ENCODE results near the gene ZBP1. TPM values are rescaled to one million over a fixed set of nuclear protein-coding genes. Genes with fewer than 3 reads are reported as not detected.

The ZBP1 gene
- total and polyA plus RNA-seq, 5 donors from 2014 or later, result 12.4 to 67.0 (median 24.8) TPM

GRCh38 chr20:57664924-57665588, 44.8 kb upstream of the ZBP1 start:
- Histone ChIP-seq H3K4me1 (ENCODE audit: control insufficient read depth, insufficient read depth, low read length, poor library complexity, severe bottlenecking) (no peaks in the 10 kb centered on the region), H3K9me3 (ENCODE audit: control insufficient read depth in 2 of 2, low read length in 2 of 2) (no peaks in the 10 kb centered on the region), H3K27ac (ENCODE audit: insufficient read depth, low read length, poor library complexity, severe bottlenecking) (no peak overlapping the region), H3K36me3 (ENCODE audit: control insufficient read depth, insufficient read depth, low read length) (no peaks in the 10 kb centered on the region), H3K27me3 (ENCODE audit: control insufficient read depth, insufficient read depth, low read length) (no peaks in the 10 kb centered on the region), H3K4me3 (ENCODE audit: low read depth, low read length) (no peak overlapping the region)
- DNase-seq (no peak), ATAC-seq (ENCODE audit: low read depth in 2 of 2) (no peak)
- peaks cover 0 to 5% (median under 1%) of the 10 kb centered on the region in 4 donors for H3K4me1 Mint-ChIP-seq
- no peaks in the 10 kb centered on the region for H3K27me3 Mint-ChIP-seq
- H3K4me3 Mint-ChIP-seq, result no peak overlapping the region
- H3K9me3 Mint-ChIP-seq, result peaks cover 0 to 1% (median 0%) of the 10 kb centered on the region in 7 donors
- peak overlapping the region in 1 of 3 donors; percentile 5 for H3K27ac Mint-ChIP-seq
- no peaks in the 10 kb centered on the region for H3K36me3 Mint-ChIP-seq

- Mint-ChIP-seq H3K27ac (no peak overlapping the region), H3K4me1 (peaks cover 0 to 5% (median 2%) of the 10 kb centered on the region in 4 donors), H3K4me3 (no peak overlapping the region), H3K36me3 (no peaks in the 10 kb centered on the region), H3K9me3 (peaks cover 0 to 1% (median 0%) of the 10 kb centered on the region in 7 donors), H3K27me3 (no peaks in the 10 kb centered on the region)
- ATAC-seq (ENCODE audit: low read depth in 2 of 2) (no peak), DNase-seq (no peak)
- no peaks in the 10 kb centered on the region for H3K36me3 ChIP-seq (ENCODE audit: control insufficient read depth, insufficient read depth, low read length)
- H3K9me3 ChIP-seq (ENCODE audit: control insufficient read depth in 2 of 2, low read length in 2 of 2), result no peaks in the 10 kb centered on the region
- no peaks in the 10 kb centered on the region for H3K4me1 ChIP-seq (ENCODE audit: control insufficient read depth, insufficient read depth, low read length, poor library complexity, severe bottlenecking)
- H3K27me3 ChIP-seq (ENCODE audit: control insufficient read depth, insufficient read depth, low read length), result no peaks in the 10 kb centered on the region
- no peak overlapping the region for H3K4me3 ChIP-seq (ENCODE audit: low read depth, low read length)
- no peak overlapping the region for H3K27ac ChIP-seq (ENCODE audit: insufficient read depth, low read length, poor library complexity, severe bottlenecking)
Measured at GRCh38 chr20:57664476-57664875, 44.2 kb upstream of the ZBP1 start.

GRCh38 chr20:57663681-57664451, 43.6 kb upstream of the ZBP1 start:
- H3K9me3 Mint-ChIP-seq, result peaks cover 0 to 1% (median 0%) of the 10 kb centered on the region in 7 donors
- H3K36me3 ChIP-seq (ENCODE audit: control insufficient read depth, insufficient read depth, low read length), result no peaks in the 10 kb centered on the region
- no peak overlapping the region for H3K4me3 Mint-ChIP-seq
- DNase-seq, result no peak
- no peak overlapping the region for H3K4me3 ChIP-seq (ENCODE audit: low read depth, low read length)
- H3K27ac Mint-ChIP-seq, result no peak overlapping the region
- no peak overlapping the region for H3K27ac ChIP-seq (ENCODE audit: insufficient read depth, low read length, poor library complexity, severe bottlenecking)
- H3K4me1 ChIP-seq (ENCODE audit: control insufficient read depth, insufficient read depth, low read length, poor library complexity, severe bottlenecking), result no peaks in the 10 kb centered on the region
- ATAC-seq (ENCODE audit: low read depth in 2 of 2), result no peak
- H3K27me3 Mint-ChIP-seq, result no peaks in the 10 kb centered on the region
- H3K27me3 ChIP-seq (ENCODE audit: control insufficient read depth, insufficient read depth, low read length), result no peaks in the 10 kb centered on the region
- peaks cover 0 to 8% (median 2%) of the 10 kb centered on the region in 4 donors for H3K4me1 Mint-ChIP-seq
- H3K36me3 Mint-ChIP-seq, result no peaks in the 10 kb centered on the region
- no peaks in the 10 kb centered on the region for H3K9me3 ChIP-seq (ENCODE audit: control insufficient read depth in 2 of 2, low read length in 2 of 2)

- Histone ChIP-seq H3K36me3 (ENCODE audit: control insufficient read depth, insufficient read depth, low read length) (no peaks in the 10 kb centered on the region), H3K27ac (ENCODE audit: insufficient read depth, low read length, poor library complexity, severe bottlenecking) (no peak overlapping the region), H3K9me3 (ENCODE audit: control insufficient read depth in 2 of 2, low read length in 2 of 2) (no peaks in the 10 kb centered on the region), H3K27me3 (ENCODE audit: control insufficient read depth, insufficient read depth, low read length) (no peaks in the 10 kb centered on the region), H3K4me1 (ENCODE audit: control insufficient read depth, insufficient read depth, low read length, poor library complexity, severe bottlenecking) (peaks cover 4% of the 10 kb centered on the region), H3K4me3 (ENCODE audit: low read depth, low read length) (no peak overlapping the region)
- no peak overlapping the region for H3K4me3 Mint-ChIP-seq
- no peak for DNase-seq
- peaks cover 0 to 14% (median 5%) of the 10 kb centered on the region in 4 donors for H3K4me1 Mint-ChIP-seq
- no peaks in the 10 kb centered on the region for H3K36me3 Mint-ChIP-seq
- H3K9me3 Mint-ChIP-seq, result peaks cover 0 to 1% (median 0%) of the 10 kb centered on the region in 7 donors
- no peaks in the 10 kb centered on the region for H3K27me3 Mint-ChIP-seq
- ATAC-seq (ENCODE audit: low read depth in 2 of 2), result no peak
- H3K27ac Mint-ChIP-seq, result no peak overlapping the region
Measured at GRCh38 chr20:57663241-57663640, 43.0 kb upstream of the ZBP1 start.

- Histone ChIP-seq H3K27ac (ENCODE audit: insufficient read depth, low read length, poor library complexity, severe bottlenecking) (no peak overlapping the region), H3K4me3 (ENCODE audit: low read depth, low read length) (no peak overlapping the region), H3K27me3 (ENCODE audit: control insufficient read depth, insufficient read depth, low read length) (no peaks in the 10 kb centered on the region), H3K4me1 (ENCODE audit: control insufficient read depth, insufficient read depth, low read length, poor library complexity, severe bottlenecking) (peaks cover 10% of the 10 kb centered on the region), H3K36me3 (ENCODE audit: control insufficient read depth, insufficient read depth, low read length) (no peaks in the 10 kb centered on the region), H3K9me3 (ENCODE audit: control insufficient read depth in 2 of 2, low read length in 2 of 2) (no peaks in the 10 kb centered on the region)
- peaks cover 0 to 20% (median 10%) of the 10 kb centered on the region in 4 donors for H3K4me1 Mint-ChIP-seq
- peaks cover 3% of the 10 kb centered on the region for H3K36me3 Mint-ChIP-seq
- DNase-seq, result no peak
- H3K9me3 Mint-ChIP-seq, result peaks cover 0 to 1% (median 0%) of the 10 kb centered on the region in 7 donors
- H3K27me3 Mint-ChIP-seq, result no peaks in the 10 kb centered on the region
- ATAC-seq (ENCODE audit: low read depth in 2 of 2), result no peak
- no peak overlapping the region for H3K27ac Mint-ChIP-seq
- no peak overlapping the region for H3K4me3 Mint-ChIP-seq
Measured at GRCh38 chr20:57662456-57663240, 42.4 kb upstream of the ZBP1 start.

GRCh38 chr20:57661746-57662455, 41.7 kb upstream of the ZBP1 start:
- no peaks in the 10 kb centered on the region for H3K9me3 ChIP-seq (ENCODE audit: control insufficient read depth in 2 of 2, low read length in 2 of 2)

More at GRCh38 chr20:57661746-57662455, 41.7 kb upstream of the ZBP1 start:
- ATAC-seq (ENCODE audit: low read depth in 2 of 2), result no peak
- Mint-ChIP-seq H3K36me3 (peaks cover 3% of the 10 kb centered on the region), H3K27me3 (no peaks in the 10 kb centered on the region), H3K4me3 (no peak overlapping the region), H3K4me1 (peaks cover 0 to 21% (median 10%) of the 10 kb centered on the region in 4 donors), H3K27ac (peak overlapping the region in 1 of 3 donors; percentile 55), H3K9me3 (peaks cover 0 to 1% (median 0%) of the 10 kb centered on the region in 7 donors)
- H3K4me3 ChIP-seq (ENCODE audit: low read depth, low read length), result no peak overlapping the region
- H3K36me3 ChIP-seq (ENCODE audit: control insufficient read depth, insufficient read depth, low read length), result no peaks in the 10 kb centered on the region
- no peak for DNase-seq
- H3K4me1 ChIP-seq (ENCODE audit: control insufficient read depth, insufficient read depth, low read length, poor library complexity, severe bottlenecking), result peaks cover 12% of the 10 kb centered on the region
- no peak overlapping the region for H3K27ac ChIP-seq (ENCODE audit: insufficient read depth, low read length, poor library complexity, severe bottlenecking)
- H3K27me3 ChIP-seq (ENCODE audit: control insufficient read depth, insufficient read depth, low read length), result no peaks in the 10 kb centered on the region

Data from CD4-positive, CD25-positive, alpha-beta regulatory T cell (primary cell).